Peyer's patch (tissue), 4 donors: Measurements from ENCODE around the gene MRPL12. TPM values are rescaled to one million over a fixed set of nuclear protein-coding genes. Genes with fewer than 3 reads are reported as not detected.

Source experiments
- DNase-seq, 3 donors: peaks; one replicate each; pipeline ENCODE4 v3.0.0-alpha.2; 2017 to 2019
- H3K27ac ChIP-seq, 4 donors: fragments of 200-600 bp; sonication (generic); one replicate each; pipeline ENCODE4 v1.5.1; 2016 to 2019
- H3K27me3 ChIP-seq, 2 donors: fragments of 200-600 bp; sonication (generic); one replicate each; pipeline ENCODE4 v1.5.1; 2019
- H3K36me3 ChIP-seq, 3 donors: fragments of 200-600 bp; sonication (generic); one replicate each; pipeline ENCODE4 v1.5.1; 2016 to 2019
- H3K4me1 ChIP-seq, 4 donors: fragments of 200-600 bp; sonication (generic); one replicate each; pipeline ENCODE4 v1.5.1; 2016 to 2019
- H3K4me3 ChIP-seq, 4 donors: fragments of 200-600 bp; sonication (generic); 1 replicate in 3 of 4; 2 replicates in 1 of 4; pipeline ENCODE4 v1.5.1; 2016 to 2019; ENCODE audit warnings: mild to moderate bottlenecking in 1 of 4
- H3K9me3 ChIP-seq, 4 donors: fragments of 200-600 bp; sonication (generic); one replicate each; pipeline ENCODE4 v1.5.1; 2016 to 2019; ENCODE audit warnings: mild to moderate bottlenecking in 1 of 4
- POLR2A ChIP-seq, 2 donors: fragments of 450-650 bp; IDR thresholded peaks; one replicate each; pipeline ENCODE4 v1.5.1; 2017; ENCODE audit warnings: antibody characterized with exemption in 2 of 2, mild to moderate bottlenecking in 2 of 2, moderate library complexity in 2 of 2
- total RNA-seq, 4 donors: library from RNA; depleted of rRNA; stranded (reverse); fragments of >200 nt; gene quantifications; one replicate each; pipeline ENCODE4 v1.1.0, GENCODE V29; 2016
- TF ChIP-seq, protein P1 (sequence below), 6 experiments: fragments of 450-650 bp in 4 of 6; fragments of 200-600 bp in 2 of 6; sonication (generic) in 1 of 6; IDR thresholded peaks; one replicate each; pipeline ENCODE4 v1.5.1; 2017 to 2019; ENCODE audit warnings: antibody characterized with exemption in 6 of 6, mild to moderate bottlenecking in 3 of 6, moderate library complexity in 1 of 6

The MRPL12 gene
- total RNA-seq, 4 donors from 2014 or later, result 65.6 to 99.9 (median 76.4) TPM

DNA sequence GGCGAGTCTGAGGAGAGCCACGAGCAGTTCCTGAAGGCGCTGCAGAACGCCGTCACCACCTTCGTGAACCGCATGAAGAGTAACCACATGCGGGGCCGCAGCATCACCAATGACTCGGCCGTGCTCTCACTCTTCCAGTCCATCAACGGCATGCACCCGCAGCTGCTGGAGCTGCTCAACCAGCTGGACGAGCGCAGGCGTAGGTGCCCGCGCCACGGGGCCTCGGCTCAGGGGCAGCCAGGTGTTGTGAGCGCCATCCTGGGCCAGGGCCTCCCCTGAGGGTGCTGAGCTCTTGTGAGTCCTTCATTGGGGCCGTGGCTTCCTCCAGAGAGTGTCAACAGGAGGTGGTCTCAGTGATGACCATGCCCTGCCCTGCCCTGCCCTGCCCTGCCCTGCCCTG is 7.4 kb upstream of the MRPL12 start:
- Histone ChIP-seq H3K9me3 (no peaks in the 10 kb centered on the region), H3K36me3 (peaks cover 0 to 95% (median 0%) of the 10 kb centered on the region in 3 donors), H3K4me3 (no peak overlapping the region), H3K27me3 (no peaks in the 10 kb centered on the region), H3K27ac (no peak overlapping the region), H3K4me1 (peaks cover 0 to 4% (median 0%) of the 10 kb centered on the region in 4 donors)
- TF ChIP-seq, protein P1, sequence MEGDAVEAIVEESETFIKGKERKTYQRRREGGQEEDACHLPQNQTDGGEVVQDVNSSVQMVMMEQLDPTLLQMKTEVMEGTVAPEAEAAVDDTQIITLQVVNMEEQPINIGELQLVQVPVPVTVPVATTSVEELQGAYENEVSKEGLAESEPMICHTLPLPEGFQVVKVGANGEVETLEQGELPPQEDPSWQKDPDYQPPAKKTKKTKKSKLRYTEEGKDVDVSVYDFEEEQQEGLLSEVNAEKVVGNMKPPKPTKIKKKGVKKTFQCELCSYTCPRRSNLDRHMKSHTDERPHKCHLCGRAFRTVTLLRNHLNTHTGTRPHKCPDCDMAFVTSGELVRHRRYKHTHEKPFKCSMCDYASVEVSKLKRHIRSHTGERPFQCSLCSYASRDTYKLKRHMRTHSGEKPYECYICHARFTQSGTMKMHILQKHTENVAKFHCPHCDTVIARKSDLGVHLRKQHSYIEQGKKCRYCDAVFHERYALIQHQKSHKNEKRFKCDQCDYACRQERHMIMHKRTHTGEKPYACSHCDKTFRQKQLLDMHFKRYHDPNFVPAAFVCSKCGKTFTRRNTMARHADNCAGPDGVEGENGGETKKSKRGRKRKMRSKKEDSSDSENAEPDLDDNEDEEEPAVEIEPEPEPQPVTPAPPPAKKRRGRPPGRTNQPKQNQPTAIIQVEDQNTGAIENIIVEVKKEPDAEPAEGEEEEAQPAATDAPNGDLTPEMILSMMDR (IDR thresholded peaks at IDR 0.05), result no peak
- TF ChIP-seq POLR2A (IDR thresholded peaks at IDR 0.05), result no peak
- no peak for DNase-seq

DNA sequence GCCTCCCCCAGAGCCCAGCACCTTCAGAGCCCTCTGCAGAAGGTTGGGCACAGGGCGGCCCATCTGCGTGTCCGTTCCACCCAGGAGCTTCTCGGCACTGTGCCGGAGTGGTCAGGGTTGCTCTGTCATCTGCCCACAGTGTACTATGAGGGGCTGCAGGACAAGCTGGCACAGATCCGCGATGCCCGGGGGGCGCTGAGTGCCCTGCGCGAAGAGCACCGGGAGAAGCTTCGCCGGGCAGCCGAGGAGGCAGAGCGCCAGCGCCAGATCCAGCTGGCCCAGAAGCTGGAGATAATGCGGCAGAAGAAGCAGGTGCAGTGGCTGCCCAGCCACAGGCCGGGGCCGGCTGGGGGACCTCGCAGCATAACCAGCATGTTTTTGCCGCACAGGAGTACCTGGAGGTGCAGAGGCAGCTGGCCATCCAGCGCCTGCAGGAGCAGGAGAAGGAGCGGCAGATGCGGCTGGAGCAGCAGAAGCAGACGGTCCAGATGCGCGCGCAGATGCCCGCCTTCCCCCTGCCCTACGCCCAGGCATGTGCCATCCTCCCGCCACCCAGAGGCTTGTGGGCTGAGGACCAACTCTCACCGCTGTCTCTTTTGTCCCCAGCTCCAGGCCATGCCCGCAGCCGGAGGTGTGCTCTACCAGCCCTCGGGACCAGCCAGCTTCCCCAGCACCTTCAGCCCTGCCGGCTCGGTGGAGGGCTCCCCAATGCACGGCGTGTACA is 6.8 kb upstream of the MRPL12 start:
- Histone ChIP-seq H3K27me3 (no peaks in the 10 kb centered on the region), H3K27ac (no peak overlapping the region), H3K4me1 (peaks cover 0 to 10% (median under 1%) of the 10 kb centered on the region in 4 donors), H3K36me3 (peaks cover 0 to 95% (median 0%) of the 10 kb centered on the region in 3 donors), H3K4me3 (no peak overlapping the region), H3K9me3 (no peaks in the 10 kb centered on the region)
- TF ChIP-seq POLR2A (IDR thresholded peaks at IDR 0.05), result no peak
- TF ChIP-seq, protein P1 (IDR thresholded peaks at IDR 0.05), result no peak
- no peak for DNase-seq

DNA sequence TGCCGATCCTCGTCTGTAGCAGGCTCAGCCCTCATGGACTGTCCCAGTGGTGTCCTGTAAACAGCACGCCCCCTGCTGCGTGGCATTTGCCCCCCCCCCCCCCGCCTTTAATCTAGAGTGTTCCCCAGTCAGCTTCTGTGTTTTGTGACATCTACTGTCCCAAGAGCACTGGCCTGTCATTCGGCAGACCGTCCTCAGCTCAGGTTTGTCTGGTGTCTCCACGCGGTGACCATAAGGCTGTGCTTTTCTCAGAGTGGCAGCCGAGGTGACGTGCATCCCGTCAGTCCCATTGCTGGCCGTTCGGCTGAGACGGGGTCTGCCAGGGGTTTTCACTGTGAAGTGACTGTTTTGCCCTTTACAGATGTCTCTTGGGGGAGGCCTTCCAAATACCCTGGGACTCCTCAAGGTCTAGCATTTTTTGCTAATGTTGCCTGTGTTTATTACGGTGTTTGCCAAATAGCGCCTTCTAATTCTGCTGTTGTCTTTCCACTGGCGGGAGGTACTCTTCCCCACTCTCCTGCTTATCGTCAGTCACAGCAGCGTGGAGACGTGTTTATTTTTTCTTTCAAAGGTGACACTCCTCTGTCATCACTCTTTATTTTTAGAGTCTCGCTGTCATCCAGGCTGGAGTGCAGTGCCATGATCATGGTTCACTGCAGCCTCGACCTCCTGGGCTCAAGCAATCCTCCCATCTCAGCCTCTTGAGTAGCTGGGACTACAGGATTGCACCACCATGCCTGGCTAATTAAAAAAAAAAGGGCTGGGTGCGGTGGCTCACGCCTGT is 5.7 kb upstream of the MRPL12 start:
- TF ChIP-seq, protein P1 (IDR thresholded peaks at IDR 0.05), result no peak
- no peak for TF ChIP-seq POLR2A (IDR thresholded peaks at IDR 0.05)
- Histone ChIP-seq H3K27me3 (no peaks in the 10 kb centered on the region), H3K4me3 (no peak overlapping the region), H3K4me1 (peaks cover 8 to 20% (median 11%) of the 10 kb centered on the region in 4 donors), H3K36me3 (peaks cover 0 to 89% (median 0%) of the 10 kb centered on the region in 3 donors), H3K9me3 (no peaks in the 10 kb centered on the region), H3K27ac (no peak overlapping the region)
- DNase-seq, result no peak

DNA sequence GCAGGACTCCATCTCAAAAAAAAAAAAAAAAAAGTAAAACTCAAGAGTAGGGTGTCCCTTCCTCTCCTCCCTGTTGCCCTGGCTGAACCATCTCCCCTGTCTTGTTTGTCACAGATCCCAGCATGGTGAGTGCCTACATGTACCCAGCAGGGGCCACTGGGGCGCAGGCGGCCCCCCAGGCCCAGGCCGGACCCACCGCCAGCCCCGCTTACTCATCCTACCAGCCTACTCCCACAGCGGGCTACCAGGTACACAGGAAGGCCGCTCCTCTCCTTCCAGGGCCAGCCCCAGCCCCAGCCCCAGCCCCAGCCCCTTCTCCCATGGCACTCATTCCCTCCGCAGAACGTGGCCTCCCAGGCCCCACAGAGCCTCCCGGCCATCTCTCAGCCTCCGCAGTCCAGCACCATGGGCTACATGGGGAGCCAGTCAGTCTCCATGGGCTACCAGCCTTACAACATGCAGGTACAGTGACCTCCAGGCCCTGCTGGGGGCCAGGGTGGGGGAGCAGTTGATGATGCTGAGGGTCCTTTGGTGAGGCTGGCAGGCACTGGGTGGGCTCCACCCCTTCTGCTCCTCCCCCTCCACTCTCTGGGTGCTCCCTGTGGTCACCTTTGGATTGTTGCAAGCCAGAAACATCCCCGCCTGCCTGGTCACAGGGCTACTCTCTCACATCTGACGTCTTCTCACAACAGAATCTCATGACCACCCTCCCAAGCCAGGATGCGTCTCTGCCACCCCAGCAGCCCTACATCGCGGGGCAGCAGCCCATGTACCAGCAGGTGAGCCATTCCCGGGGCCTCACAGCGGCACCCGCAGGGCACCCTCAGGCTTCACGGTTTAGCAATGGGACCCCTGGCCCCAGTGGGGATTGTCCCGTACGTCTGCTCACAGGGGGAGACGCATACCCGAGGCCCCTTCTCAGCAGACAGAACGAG is 2.5 kb upstream of the MRPL12 start:
- Histone ChIP-seq H3K9me3 (no peaks in the 10 kb centered on the region), H3K27me3 (no peaks in the 10 kb centered on the region), H3K4me1 (peaks cover 8 to 33% (median 16%) of the 10 kb centered on the region in 4 donors), H3K4me3 (no peak overlapping the region), H3K27ac (no peak overlapping the region), H3K36me3 (peaks cover 0 to 61% (median 0%) of the 10 kb centered on the region in 3 donors)
- TF ChIP-seq, protein P1 (IDR thresholded peaks at IDR 0.05), result no peak
- no peak for TF ChIP-seq POLR2A (IDR thresholded peaks at IDR 0.05)
- DNase-seq, result no peak
